Measurements from ENCODE around the gene EIF3B. TPM values are rescaled to one million over a fixed set of nuclear protein-coding genes. Genes with fewer than 3 reads are reported as not detected.

EIF3B gene
- total RNA-seq, 2 experiments from 2014 or later = 181 to 225 TPM

GRCh38 chr7:2417981-2418481 lies 63.4 kb downstream of the EIF3B start:
- TF ChIP-seq, protein P1, sequence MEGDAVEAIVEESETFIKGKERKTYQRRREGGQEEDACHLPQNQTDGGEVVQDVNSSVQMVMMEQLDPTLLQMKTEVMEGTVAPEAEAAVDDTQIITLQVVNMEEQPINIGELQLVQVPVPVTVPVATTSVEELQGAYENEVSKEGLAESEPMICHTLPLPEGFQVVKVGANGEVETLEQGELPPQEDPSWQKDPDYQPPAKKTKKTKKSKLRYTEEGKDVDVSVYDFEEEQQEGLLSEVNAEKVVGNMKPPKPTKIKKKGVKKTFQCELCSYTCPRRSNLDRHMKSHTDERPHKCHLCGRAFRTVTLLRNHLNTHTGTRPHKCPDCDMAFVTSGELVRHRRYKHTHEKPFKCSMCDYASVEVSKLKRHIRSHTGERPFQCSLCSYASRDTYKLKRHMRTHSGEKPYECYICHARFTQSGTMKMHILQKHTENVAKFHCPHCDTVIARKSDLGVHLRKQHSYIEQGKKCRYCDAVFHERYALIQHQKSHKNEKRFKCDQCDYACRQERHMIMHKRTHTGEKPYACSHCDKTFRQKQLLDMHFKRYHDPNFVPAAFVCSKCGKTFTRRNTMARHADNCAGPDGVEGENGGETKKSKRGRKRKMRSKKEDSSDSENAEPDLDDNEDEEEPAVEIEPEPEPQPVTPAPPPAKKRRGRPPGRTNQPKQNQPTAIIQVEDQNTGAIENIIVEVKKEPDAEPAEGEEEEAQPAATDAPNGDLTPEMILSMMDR (conservative IDR thresholded peaks at IDR 0.05; ENCODE audit: low read length) = no peak
- TF ChIP-seq EZH2phosphoT487 (IDR thresholded peaks at IDR 0.05; ENCODE audit: borderline replicate concordance, low read depth, low read length) = no peak
- Histone ChIP-seq H3K9me2 (ENCODE audit: insufficient read depth, low read length) (no peaks in the 10 kb centered on the region), H3K27ac (ENCODE audit: low read depth, low read length, poor library complexity, severe bottlenecking) (no peak overlapping the region), H3K4me2 (ENCODE audit: low read length) (no peak overlapping the region), H3K79me2 (ENCODE audit: insufficient read depth, low read depth, low read length) (no peaks in the 10 kb centered on the region), H2AFZ (ENCODE audit: low read length) (no peak overlapping the region), H3K9me3 (ENCODE audit: low read length) (no peaks in the 10 kb centered on the region), H3K4me1 (ENCODE audit: insufficient read depth, low read length, poor library complexity, severe bottlenecking) (no peaks in the 10 kb centered on the region), H3K36me3 (ENCODE audit: insufficient read depth, low read length) (no peaks in the 10 kb centered on the region), H4K20me1 (ENCODE audit: insufficient read depth, low read length) (no peaks in the 10 kb centered on the region), H3K4me3 (ENCODE audit: low read depth, low read length, poor library complexity, severe bottlenecking) (no peak overlapping the region)
- no TSS peak for BruUV-seq (replicated peaks)
- CTCF ChIA-PET (ENCODE audit: unreplicated experiment) = no interaction called here
- intact Hi-C loops (cut with micrococcal nuclease; ENCODE audit: unreplicated experiment) = no loop called here
- no peak for DNase-seq (ENCODE audit: low spot score)
- POLR2A ChIA-PET = interaction anchor here (0.7 to 1.3 kb wide), 2 partner anchors 13 to 200 kb away, joined by 3 read pairs; no protein-coding TSS in a partner anchor

GRCh38 chr7:2420216-2420933 lies 65.7 kb downstream of the EIF3B start:
- BruUV-seq (replicated peaks) = no TSS peak
- no peaks in the 10 kb centered on the region for H3K9me3 ChIP-seq (ENCODE audit: low read length)
- POLR2A ChIA-PET = interaction anchor here (0.6 to 1.7 kb wide), 4 partner anchors 8 to 148 kb away, joined by 4 to 10 read pairs (median 7); no protein-coding TSS in a partner anchor
- no peak overlapping the region for H3K4me2 ChIP-seq (ENCODE audit: low read length)
- intact Hi-C loops (cut with micrococcal nuclease; ENCODE audit: unreplicated experiment) = no loop called here
- peaks cover 4% of the 10 kb centered on the region for H3K4me1 ChIP-seq (ENCODE audit: insufficient read depth, low read length, poor library complexity, severe bottlenecking)
- no peaks in the 10 kb centered on the region for H3K9me2 ChIP-seq (ENCODE audit: insufficient read depth, low read length)
- H2AFZ ChIP-seq (ENCODE audit: low read length) = no peak overlapping the region
- TF ChIP-seq, protein P1 (conservative IDR thresholded peaks at IDR 0.05; ENCODE audit: low read length) = no peak
- TF ChIP-seq EZH2phosphoT487 (IDR thresholded peaks at IDR 0.05; ENCODE audit: borderline replicate concordance, low read depth, low read length) = no peak
- no peaks in the 10 kb centered on the region for H3K79me2 ChIP-seq (ENCODE audit: insufficient read depth, low read depth, low read length)
- no peak overlapping the region for H3K4me3 ChIP-seq (ENCODE audit: low read depth, low read length, poor library complexity, severe bottlenecking)
- no peak for DNase-seq (ENCODE audit: low spot score)
- CTCF ChIA-PET (ENCODE audit: unreplicated experiment) = interaction anchor here (0.5 kb wide), 1 partner anchor 440 kb away, joined by 5 read pairs; no protein-coding TSS in a partner anchor
- H4K20me1 ChIP-seq (ENCODE audit: insufficient read depth, low read length) = no peaks in the 10 kb centered on the region
- no peaks in the 10 kb centered on the region for H3K36me3 ChIP-seq (ENCODE audit: insufficient read depth, low read length)
- no peak overlapping the region for H3K27ac ChIP-seq (ENCODE audit: low read depth, low read length, poor library complexity, severe bottlenecking)

DNA sequence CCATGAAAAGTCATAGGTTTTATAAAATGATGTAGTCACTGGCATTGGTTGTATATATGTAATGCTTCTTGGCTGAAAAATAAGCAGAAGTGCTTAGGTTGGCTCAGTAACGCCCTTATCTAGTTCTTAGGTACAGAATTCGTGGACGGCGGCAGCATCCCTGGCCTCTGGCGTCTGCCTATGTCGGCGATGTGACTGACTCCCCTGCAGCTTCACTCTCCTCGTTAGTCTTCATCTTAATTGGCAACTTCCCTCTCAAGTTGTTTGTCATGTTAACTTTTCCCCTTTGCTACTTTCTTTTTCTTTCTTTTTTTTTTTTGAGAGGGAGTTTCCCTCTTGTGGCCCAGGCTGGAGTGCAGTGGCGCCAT lies 67.3 kb downstream of the EIF3B start:
- Histone ChIP-seq H3K36me3 (ENCODE audit: insufficient read depth, low read length) (no peaks in the 10 kb centered on the region), H2AFZ (ENCODE audit: low read length) (no peak overlapping the region), H3K27ac (ENCODE audit: low read depth, low read length, poor library complexity, severe bottlenecking) (no peak overlapping the region), H3K4me1 (ENCODE audit: insufficient read depth, low read length, poor library complexity, severe bottlenecking) (peaks cover 13% of the 10 kb centered on the region), H3K9me2 (ENCODE audit: insufficient read depth, low read length) (no peaks in the 10 kb centered on the region), H3K4me2 (ENCODE audit: low read length) (no peak overlapping the region), H3K4me3 (ENCODE audit: low read depth, low read length, poor library complexity, severe bottlenecking) (no peak overlapping the region), H3K9me3 (ENCODE audit: low read length) (no peaks in the 10 kb centered on the region), H3K79me2 (ENCODE audit: insufficient read depth, low read depth, low read length) (no peaks in the 10 kb centered on the region), H4K20me1 (ENCODE audit: insufficient read depth, low read length) (no peaks in the 10 kb centered on the region)
- DNase-seq (ENCODE audit: low spot score) = no peak
- BruUV-seq (replicated peaks) = no TSS peak
- intact Hi-C loops (cut with micrococcal nuclease; ENCODE audit: unreplicated experiment) = no loop called here
- POLR2A ChIA-PET = interaction anchor here (0.7 to 1.7 kb wide), 3 partner anchors 9 to 46 kb away, joined by 5 to 10 read pairs (median 7); no protein-coding TSS in a partner anchor
- TF ChIP-seq, protein P1 (conservative IDR thresholded peaks at IDR 0.05; ENCODE audit: low read length) = no peak
- no peak for TF ChIP-seq EZH2phosphoT487 (IDR thresholded peaks at IDR 0.05; ENCODE audit: borderline replicate concordance, low read depth, low read length)
- CTCF ChIA-PET (ENCODE audit: unreplicated experiment) = no interaction called here

Data from OCI-LY7 (cell line).